OCI-LY1 (cell line): ENCODE results near the gene GNAO1.

Source experiments
- EZH2 ChIP-seq: fragments of 200-600 bp; sonication (generic), shearing (Covaris generic); IDR thresholded peaks from 2 replicates; pipeline ENCODE4 v1.8.0; 2017; ENCODE audit warnings: borderline replicate concordance, mixed run types, mild to moderate bottlenecking, antibody characterized with exemption, low read length, moderate library complexity, mixed read lengths
- TF ChIP-seq, protein P1 (sequence below): fragments of 200-600 bp; sonication (generic), shearing (Covaris generic); IDR thresholded peaks from 2 replicates; pipeline ENCODE4 v1.5.1; 2017; ENCODE audit warnings: mild to moderate bottlenecking, antibody characterized with exemption, low read length, moderate library complexity, mixed read lengths

DNA sequence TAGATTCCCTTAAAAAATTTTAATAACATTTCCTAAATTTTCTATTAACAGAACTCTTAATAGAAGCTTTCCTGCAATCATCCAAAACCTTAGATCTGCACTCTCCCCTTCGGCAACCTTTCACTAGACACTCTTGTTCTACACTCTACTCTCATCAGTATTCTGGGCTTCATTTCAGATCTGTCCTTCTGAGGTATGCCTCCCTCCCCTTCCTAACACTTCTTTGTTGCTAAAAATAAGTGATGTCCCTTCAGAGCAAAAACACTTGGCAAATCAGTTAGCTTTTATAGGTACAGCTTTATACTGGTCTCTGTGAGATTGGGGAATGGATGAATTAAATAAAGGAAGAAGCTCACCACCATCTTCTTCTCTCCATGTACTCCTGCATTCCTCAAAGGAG lies 28.2 kb upstream of the GNAO1 start:
- TF ChIP-seq, protein P1, sequence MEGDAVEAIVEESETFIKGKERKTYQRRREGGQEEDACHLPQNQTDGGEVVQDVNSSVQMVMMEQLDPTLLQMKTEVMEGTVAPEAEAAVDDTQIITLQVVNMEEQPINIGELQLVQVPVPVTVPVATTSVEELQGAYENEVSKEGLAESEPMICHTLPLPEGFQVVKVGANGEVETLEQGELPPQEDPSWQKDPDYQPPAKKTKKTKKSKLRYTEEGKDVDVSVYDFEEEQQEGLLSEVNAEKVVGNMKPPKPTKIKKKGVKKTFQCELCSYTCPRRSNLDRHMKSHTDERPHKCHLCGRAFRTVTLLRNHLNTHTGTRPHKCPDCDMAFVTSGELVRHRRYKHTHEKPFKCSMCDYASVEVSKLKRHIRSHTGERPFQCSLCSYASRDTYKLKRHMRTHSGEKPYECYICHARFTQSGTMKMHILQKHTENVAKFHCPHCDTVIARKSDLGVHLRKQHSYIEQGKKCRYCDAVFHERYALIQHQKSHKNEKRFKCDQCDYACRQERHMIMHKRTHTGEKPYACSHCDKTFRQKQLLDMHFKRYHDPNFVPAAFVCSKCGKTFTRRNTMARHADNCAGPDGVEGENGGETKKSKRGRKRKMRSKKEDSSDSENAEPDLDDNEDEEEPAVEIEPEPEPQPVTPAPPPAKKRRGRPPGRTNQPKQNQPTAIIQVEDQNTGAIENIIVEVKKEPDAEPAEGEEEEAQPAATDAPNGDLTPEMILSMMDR, result no peak
- TF ChIP-seq EZH2, result no peak
